GM23338 (cell line): Measurements from ENCODE around the gene FCHSD1. TPM values are rescaled to one million over a fixed set of nuclear protein-coding genes. Genes with fewer than 3 reads are reported as not detected.

ENCODE experiments used
- JUNB ChIP-seq: IDR thresholded peaks from one replicate; pipeline ENCODE4 v1.6.1; 2016; ENCODE audit warnings: antibody characterized with exemption; ENCODE audit not compliant: unreplicated experiment
- polyA plus RNA-seq: library from polyadenylated mRNA; unstranded; fragments of >200 nt; fragmentation: Nextera tagmentation; extraction: Ambion mirVana; gene quantifications from 2 replicates; pipeline ENCODE4 v1.2.1, GENCODE V29; 2016
- total RNA-seq: library from RNA; depleted of rRNA; stranded (reverse); fragments of >200 nt; shearing (Covaris generic); gene quantifications from 2 replicates; pipeline ENCODE4 v1.2.3, GENCODE V29; 2014
- TF ChIP-seq, protein P1 (sequence below): fragments of 250-450 bp; sonication (Bioruptor Pico); IDR thresholded peaks from 2 replicates; pipeline ENCODE4 v1.5.0; 2020; ENCODE audit warnings: mild to moderate bottlenecking, moderate library complexity
- TF ChIP-seq, protein P2 (sequence below): IDR thresholded peaks from one replicate; pipeline ENCODE4 v1.6.1; 2018; ENCODE audit warnings: antibody characterized with exemption; ENCODE audit not compliant: unreplicated experiment

FCHSD1 gene
- total and polyA plus RNA-seq, 2 experiments from 2014 or later, result 24.7 to 46.6 TPM

DNA sequence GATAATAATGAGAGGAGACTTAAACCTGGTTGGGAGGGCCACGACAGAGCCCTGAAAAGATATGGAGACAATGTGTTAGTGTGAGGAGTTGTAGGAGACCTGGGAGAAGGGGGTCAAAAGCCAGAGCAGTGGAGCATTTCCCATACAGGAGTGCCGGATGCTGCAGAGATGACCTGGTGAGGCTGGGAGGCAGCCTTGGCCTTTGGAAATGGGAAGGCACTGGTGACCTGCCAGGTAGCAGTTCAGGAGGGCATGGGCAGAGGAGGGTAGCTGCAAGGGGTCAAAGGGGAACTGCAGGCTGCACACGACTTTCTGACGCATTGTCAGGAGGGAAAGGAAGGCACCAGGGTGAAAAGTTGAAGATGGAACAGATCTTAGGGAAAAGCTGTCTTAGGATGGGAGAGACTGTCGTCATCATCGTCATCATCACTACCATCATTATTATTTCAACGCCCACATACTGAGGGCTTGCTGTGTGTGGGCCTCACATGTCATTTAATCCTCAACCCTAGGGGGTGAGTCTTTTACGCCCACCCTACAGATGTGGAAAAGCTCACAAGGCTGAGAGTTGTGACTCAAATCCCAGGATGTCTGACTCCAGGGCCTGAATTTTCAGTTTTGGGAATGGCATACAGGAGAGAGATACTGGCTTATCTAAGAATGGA is 17.5 kb upstream of the FCHSD1 start (continued):
- TF ChIP-seq, protein P1, sequence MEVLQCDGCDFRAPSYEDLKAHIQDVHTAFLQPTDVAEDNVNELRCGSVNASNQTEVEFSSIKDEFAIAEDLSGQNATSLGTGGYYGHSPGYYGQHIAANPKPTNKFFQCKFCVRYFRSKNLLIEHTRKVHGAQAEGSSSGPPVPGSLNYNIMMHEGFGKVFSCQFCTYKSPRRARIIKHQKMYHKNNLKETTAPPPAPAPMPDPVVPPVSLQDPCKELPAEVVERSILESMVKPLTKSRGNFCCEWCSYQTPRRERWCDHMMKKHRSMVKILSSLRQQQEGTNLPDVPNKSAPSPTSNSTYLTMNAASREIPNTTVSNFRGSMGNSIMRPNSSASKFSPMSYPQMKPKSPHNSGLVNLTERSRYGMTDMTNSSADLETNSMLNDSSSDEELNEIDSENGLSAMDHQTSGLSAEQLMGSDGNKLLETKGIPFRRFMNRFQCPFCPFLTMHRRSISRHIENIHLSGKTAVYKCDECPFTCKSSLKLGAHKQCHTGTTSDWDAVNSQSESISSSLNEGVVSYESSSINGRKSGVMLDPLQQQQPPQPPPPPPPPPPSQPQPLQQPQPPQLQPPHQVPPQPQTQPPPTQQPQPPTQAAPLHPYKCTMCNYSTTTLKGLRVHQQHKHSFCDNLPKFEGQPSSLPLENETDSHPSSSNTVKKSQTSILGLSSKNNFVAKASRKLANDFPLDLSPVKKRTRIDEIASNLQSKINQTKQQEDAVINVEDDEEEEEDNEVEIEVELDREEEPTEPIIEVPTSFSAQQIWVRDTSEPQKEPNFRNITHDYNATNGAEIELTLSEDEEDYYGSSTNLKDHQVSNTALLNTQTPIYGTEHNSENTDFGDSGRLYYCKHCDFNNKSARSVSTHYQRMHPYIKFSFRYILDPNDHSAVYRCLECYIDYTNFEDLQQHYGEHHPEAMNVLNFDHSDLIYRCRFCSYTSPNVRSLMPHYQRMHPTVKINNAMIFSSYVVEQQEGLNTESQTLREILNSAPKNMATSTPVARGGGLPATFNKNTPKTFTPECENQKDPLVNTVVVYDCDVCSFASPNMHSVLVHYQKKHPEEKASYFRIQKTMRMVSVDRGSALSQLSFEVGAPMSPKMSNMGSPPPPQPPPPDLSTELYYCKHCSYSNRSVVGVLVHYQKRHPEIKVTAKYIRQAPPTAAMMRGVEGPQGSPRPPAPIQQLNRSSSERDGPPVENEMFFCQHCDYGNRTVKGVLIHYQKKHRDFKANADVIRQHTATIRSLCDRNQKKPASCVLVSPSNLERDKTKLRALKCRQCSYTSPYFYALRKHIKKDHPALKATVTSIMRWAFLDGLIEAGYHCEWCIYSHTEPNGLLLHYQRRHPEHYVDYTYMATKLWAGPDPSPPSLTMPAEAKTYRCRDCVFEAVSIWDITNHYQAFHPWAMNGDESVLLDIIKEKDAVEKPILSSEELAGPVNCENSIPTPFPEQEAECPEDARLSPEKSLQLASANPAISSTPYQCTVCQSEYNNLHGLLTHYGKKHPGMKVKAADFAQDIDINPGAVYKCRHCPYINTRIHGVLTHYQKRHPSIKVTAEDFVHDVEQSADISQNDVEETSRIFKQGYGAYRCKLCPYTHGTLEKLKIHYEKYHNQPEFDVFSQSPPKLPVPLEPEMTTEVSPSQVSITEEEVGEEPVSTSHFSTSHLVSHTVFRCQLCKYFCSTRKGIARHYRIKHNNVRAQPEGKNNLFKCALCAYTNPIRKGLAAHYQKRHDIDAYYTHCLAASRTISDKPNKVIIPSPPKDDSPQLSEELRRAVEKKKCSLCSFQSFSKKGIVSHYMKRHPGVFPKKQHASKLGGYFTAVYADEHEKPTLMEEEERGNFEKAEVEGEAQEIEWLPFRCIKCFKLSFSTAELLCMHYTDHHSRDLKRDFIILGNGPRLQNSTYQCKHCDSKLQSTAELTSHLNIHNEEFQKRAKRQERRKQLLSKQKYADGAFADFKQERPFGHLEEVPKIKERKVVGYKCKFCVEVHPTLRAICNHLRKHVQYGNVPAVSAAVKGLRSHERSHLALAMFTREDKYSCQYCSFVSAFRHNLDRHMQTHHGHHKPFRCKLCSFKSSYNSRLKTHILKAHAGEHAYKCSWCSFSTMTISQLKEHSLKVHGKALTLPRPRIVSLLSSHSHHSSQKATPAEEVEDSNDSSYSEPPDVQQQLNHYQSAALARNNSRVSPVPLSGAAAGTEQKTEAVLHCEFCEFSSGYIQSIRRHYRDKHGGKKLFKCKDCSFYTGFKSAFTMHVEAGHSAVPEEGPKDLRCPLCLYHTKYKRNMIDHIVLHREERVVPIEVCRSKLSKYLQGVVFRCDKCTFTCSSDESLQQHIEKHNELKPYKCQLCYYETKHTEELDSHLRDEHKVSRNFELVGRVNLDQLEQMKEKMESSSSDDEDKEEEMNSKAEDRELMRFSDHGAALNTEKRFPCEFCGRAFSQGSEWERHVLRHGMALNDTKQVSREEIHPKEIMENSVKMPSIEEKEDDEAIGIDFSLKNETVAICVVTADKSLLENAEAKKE (CRISPR knock-in tag), result no peak
- no peak for TF ChIP-seq JUNB
- TF ChIP-seq, protein P2, sequence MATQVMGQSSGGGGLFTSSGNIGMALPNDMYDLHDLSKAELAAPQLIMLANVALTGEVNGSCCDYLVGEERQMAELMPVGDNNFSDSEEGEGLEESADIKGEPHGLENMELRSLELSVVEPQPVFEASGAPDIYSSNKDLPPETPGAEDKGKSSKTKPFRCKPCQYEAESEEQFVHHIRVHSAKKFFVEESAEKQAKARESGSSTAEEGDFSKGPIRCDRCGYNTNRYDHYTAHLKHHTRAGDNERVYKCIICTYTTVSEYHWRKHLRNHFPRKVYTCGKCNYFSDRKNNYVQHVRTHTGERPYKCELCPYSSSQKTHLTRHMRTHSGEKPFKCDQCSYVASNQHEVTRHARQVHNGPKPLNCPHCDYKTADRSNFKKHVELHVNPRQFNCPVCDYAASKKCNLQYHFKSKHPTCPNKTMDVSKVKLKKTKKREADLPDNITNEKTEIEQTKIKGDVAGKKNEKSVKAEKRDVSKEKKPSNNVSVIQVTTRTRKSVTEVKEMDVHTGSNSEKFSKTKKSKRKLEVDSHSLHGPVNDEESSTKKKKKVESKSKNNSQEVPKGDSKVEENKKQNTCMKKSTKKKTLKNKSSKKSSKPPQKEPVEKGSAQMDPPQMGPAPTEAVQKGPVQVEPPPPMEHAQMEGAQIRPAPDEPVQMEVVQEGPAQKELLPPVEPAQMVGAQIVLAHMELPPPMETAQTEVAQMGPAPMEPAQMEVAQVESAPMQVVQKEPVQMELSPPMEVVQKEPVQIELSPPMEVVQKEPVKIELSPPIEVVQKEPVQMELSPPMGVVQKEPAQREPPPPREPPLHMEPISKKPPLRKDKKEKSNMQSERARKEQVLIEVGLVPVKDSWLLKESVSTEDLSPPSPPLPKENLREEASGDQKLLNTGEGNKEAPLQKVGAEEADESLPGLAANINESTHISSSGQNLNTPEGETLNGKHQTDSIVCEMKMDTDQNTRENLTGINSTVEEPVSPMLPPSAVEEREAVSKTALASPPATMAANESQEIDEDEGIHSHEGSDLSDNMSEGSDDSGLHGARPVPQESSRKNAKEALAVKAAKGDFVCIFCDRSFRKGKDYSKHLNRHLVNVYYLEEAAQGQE, result no peak
